Hepatocyte (in vitro differentiated cells): Measurements from ENCODE around the gene MTFP1. TPM values are rescaled to one million over a fixed set of nuclear protein-coding genes. Genes with fewer than 3 reads are reported as not detected.

Source experiments
- DNase-seq: peaks from one replicate; pipeline ENCODE4 v3.0.0-alpha.2; 2016; ENCODE audit warnings: low spot score
- H2AFZ ChIP-seq: fragments of 200-600 bp; sonication (generic); 2 replicates; pipeline ENCODE4 v1.6.0; 2016; ENCODE audit warnings: antibody characterized with exemption, mild to moderate bottlenecking
- H3K27ac ChIP-seq: fragments of 200-600 bp; sonication (generic); 2 replicates; pipeline ENCODE4 v1.5.1; 2016; ENCODE audit warnings: mild to moderate bottlenecking
- H3K27me3 ChIP-seq: fragments of 200-600 bp; sonication (generic); 2 replicates; pipeline ENCODE4 v1.6.1; 2016
- H3K36me3 ChIP-seq: fragments of 200-600 bp; sonication (generic); replicated peaks from 2 replicates; pipeline ENCODE4 v1.5.1; 2016; ENCODE audit warnings: low read depth; ENCODE audit not compliant: insufficient read depth
- H3K4me1 ChIP-seq: fragments of 200-600 bp; sonication (generic); 2 replicates; pipeline ENCODE4 v1.5.1; 2016; ENCODE audit warnings: mild to moderate bottlenecking, moderate library complexity; ENCODE audit not compliant: insufficient read depth
- H3K4me2 ChIP-seq: fragments of 200-600 bp; sonication (generic); 2 replicates; pipeline ENCODE4 v1.6.0; 2016
- H3K4me3 ChIP-seq: fragments of 200-600 bp; sonication (generic); 2 replicates; pipeline ENCODE4 v1.5.1; 2016; ENCODE audit warnings: mild to moderate bottlenecking
- H3K79me2 ChIP-seq: fragments of 200-600 bp; sonication (generic); 2 replicates; pipeline ENCODE4 v1.6.0; 2017; ENCODE audit warnings: mild to moderate bottlenecking
- H3K9me2 ChIP-seq: fragments of 200-600 bp; sonication (generic); replicated peaks from 2 replicates; pipeline ENCODE4 v1.6.0; 2017; ENCODE audit warnings: mild to moderate bottlenecking; ENCODE audit not compliant: insufficient read depth
- H3K9me3 ChIP-seq: fragments of 200-600 bp; sonication (generic); 2 replicates; pipeline ENCODE4 v1.5.1; 2016; ENCODE audit warnings: low read depth, mild to moderate bottlenecking
- H4K20me1 ChIP-seq: fragments of 200-600 bp; sonication (generic); 2 replicates; pipeline ENCODE4 v1.6.0; 2016; ENCODE audit warnings: mild to moderate bottlenecking; ENCODE audit not compliant: insufficient read depth, poor library complexity, severe bottlenecking
- CTCF ChIP-seq: fragments of 200-600 bp; sonication (generic); IDR thresholded peaks from 2 replicates; pipeline ENCODE4 v1.5.1; 2016; ENCODE audit warnings: antibody characterized with exemption, mild to moderate bottlenecking; ENCODE audit not compliant: poor library complexity
- EZH2 ChIP-seq: fragments of 200-600 bp; sonication (generic); IDR thresholded peaks from 2 replicates; pipeline ENCODE4 v1.6.1; 2016; ENCODE audit warnings: antibody characterized with exemption, mild to moderate bottlenecking, borderline replicate concordance
- EZH2phosphoT487 ChIP-seq: fragments of 200-600 bp; sonication (generic); IDR thresholded peaks from one replicate; pipeline ENCODE4 v1.6.1; 2018; ENCODE audit warnings: antibody characterized with exemption, mild to moderate bottlenecking, low read depth, moderate library complexity; ENCODE audit not compliant: unreplicated experiment, severe bottlenecking
- WGBS: methylation state at CpG from one replicate; pipeline ENCODE4 v1.1.6; 2016; ENCODE audit warnings: low lambda C conversion rate; ENCODE audit errors: missing lambda C conversion rate; 5-methylcytosine and 5-hydroxymethylcytosine counted together
- polyA plus RNA-seq: library from polyadenylated mRNA; unstranded; fragments of >200 nt; fragmentation: Nextera tagmentation; extraction: Ambion mirVana; gene quantifications from 2 replicates; pipeline ENCODE4 v1.2.1, GENCODE V29; 2016
- small RNA-seq: library from RNA; depleted of rRNA; stranded (forward); fragments of <200 nt; gene quantifications from one replicate; pipeline ENCODE3, GENCODE V24; 2014
- total RNA-seq: library from RNA; depleted of rRNA; stranded (reverse); fragments of >200 nt; gene quantifications from 2 replicates; pipeline ENCODE4 v1.2.3, GENCODE V29; 2014

Gene MTFP1
- total and polyA plus RNA-seq, 2 experiments from 2014 or later = 16.3 to 22.3 TPM

GRCh38 chr22:30474121-30474520 lies 48.6 kb downstream of the MTFP1 start:
- no peaks in the 10 kb centered on the region for H3K4me1 ChIP-seq
- no peak for DNase-seq
- no peaks in the 10 kb centered on the region for H3K9me3 ChIP-seq
- H3K27me3 ChIP-seq = peaks cover 6% of the 10 kb centered on the region
- H3K9me2 ChIP-seq = no peaks in the 10 kb centered on the region
- no peak overlapping the region for H2AFZ ChIP-seq
- no peaks in the 10 kb centered on the region for H3K36me3 ChIP-seq
- H3K4me2 ChIP-seq = no peak overlapping the region
- no peak for TF ChIP-seq EZH2phosphoT487
- no peak for TF ChIP-seq CTCF
- no peaks in the 10 kb centered on the region for H4K20me1 ChIP-seq
- H3K4me3 ChIP-seq = no peak overlapping the region
- H3K79me2 ChIP-seq = no peaks in the 10 kb centered on the region
- H3K27ac ChIP-seq = no peak overlapping the region
- 89% methylated on average over 4 of the region's 4 CpGs for WGBS

GRCh38 chr22:30474683-30475424 lies 49.3 kb downstream of the MTFP1 start:
- H3K4me2 ChIP-seq = no peak overlapping the region

More at GRCh38 chr22:30474683-30475424, 49.3 kb downstream of the MTFP1 start:
- no peaks in the 10 kb centered on the region for H4K20me1 ChIP-seq
- no peaks in the 10 kb centered on the region for H3K36me3 ChIP-seq
- no peaks in the 10 kb centered on the region for H3K79me2 ChIP-seq
- TF ChIP-seq EZH2phosphoT487 (no peak), CTCF (no peak), EZH2 (no peak)
- no peaks in the 10 kb centered on the region for H3K4me1 ChIP-seq
- no peak overlapping the region for H3K27ac ChIP-seq
- H3K9me3 ChIP-seq = no peaks in the 10 kb centered on the region
- peaks cover 6% of the 10 kb centered on the region for H3K27me3 ChIP-seq
- H2AFZ ChIP-seq = no peak overlapping the region
- 75% methylated on average over 6 of the region's 6 CpGs for WGBS
- no peaks in the 10 kb centered on the region for H3K9me2 ChIP-seq
- no peak overlapping the region for H3K4me3 ChIP-seq
- DNase-seq = no peak

Small RNA genes within 50 kb of the gene (small RNA-seq; reads per million reads assigned to genes)
- not detected for gene AC004832.3
- gene RNU6-564P = not detected

Other genes with a start within 250 kb of the MTFP1 start
- gene LIF, start 179.0 kb upstream of the MTFP1 start, total RNA-seq = 13.4 and 21.1 TPM in 2 replicates
- gene LIF, start 179.0 kb upstream of the MTFP1 start, polyA plus RNA-seq = 8.2 and 14.8 TPM in 2 replicates
- gene OSM, start 158.9 kb upstream of the MTFP1 start, total RNA-seq = 0.48 and 1.5 TPM in 2 replicates
- gene OSM, start 158.9 kb upstream of the MTFP1 start, polyA plus RNA-seq = not detected in 2 replicates
- gene CASTOR1, start 136.3 kb upstream of the MTFP1 start, total RNA-seq = 30.9 and 48.0 TPM in 2 replicates
- gene CASTOR1, start 136.3 kb upstream of the MTFP1 start, polyA plus RNA-seq = 43.5 and 53.5 TPM in 2 replicates
- 15.7 and 23.4 TPM in 2 replicates for gene TBC1D10A, start 98.8 kb upstream of the MTFP1 start, total RNA-seq
- gene TBC1D10A, start 98.8 kb upstream of the MTFP1 start, polyA plus RNA-seq = 38.7 and 39.9 TPM in 2 replicates
- 45.8 and 48.6 TPM in 2 replicates for gene SF3A1, start 68.9 kb upstream of the MTFP1 start, total RNA-seq
- 82.5 and 84.6 TPM in 2 replicates for gene SF3A1, start 68.9 kb upstream of the MTFP1 start, polyA plus RNA-seq
- gene CCDC157, start 68.8 kb upstream of the MTFP1 start, total RNA-seq = 4.1 and 5.3 TPM in 2 replicates
- gene CCDC157, start 68.8 kb upstream of the MTFP1 start, polyA plus RNA-seq = 5.4 TPM in 2 replicates
- 12.6 and 18.1 TPM in 2 replicates for gene RNF215, start 38.4 kb upstream of the MTFP1 start, total RNA-seq
- 7.2 and 10.4 TPM in 2 replicates for gene RNF215, start 38.4 kb upstream of the MTFP1 start, polyA plus RNA-seq
- 3.9 and 9.9 TPM in 2 replicates for gene SEC14L2, start 28.8 kb upstream of the MTFP1 start, total RNA-seq
- 9.0 and 10.9 TPM in 2 replicates for gene SEC14L2, start 28.8 kb upstream of the MTFP1 start, polyA plus RNA-seq
- not detected in 2 replicates for gene SEC14L3, start 46.2 kb downstream of the MTFP1 start, total RNA-seq
- not detected in 2 replicates for gene SEC14L3, start 46.2 kb downstream of the MTFP1 start, polyA plus RNA-seq
- not detected in 2 replicates for gene SEC14L4, start 79.9 kb downstream of the MTFP1 start, total RNA-seq
- gene SEC14L4, start 79.9 kb downstream of the MTFP1 start, polyA plus RNA-seq = not detected in 2 replicates
- 0.07 and 0.36 TPM in 2 replicates for gene SEC14L6, start 121.0 kb downstream of the MTFP1 start, total RNA-seq
- 0.39 TPM in 1 of 2 replicates, not detected in the other for gene SEC14L6, start 121.0 kb downstream of the MTFP1 start, polyA plus RNA-seq
- 11.4 and 13.0 TPM in 2 replicates for gene GAL3ST1, start 148.9 kb downstream of the MTFP1 start, total RNA-seq
- gene GAL3ST1, start 148.9 kb downstream of the MTFP1 start, polyA plus RNA-seq = 17.1 and 25.5 TPM in 2 replicates
- 42.4 and 45.8 TPM in 2 replicates for gene PES1, start 166.1 kb downstream of the MTFP1 start, total RNA-seq
- gene PES1, start 166.1 kb downstream of the MTFP1 start, polyA plus RNA-seq = 54.7 and 59.5 TPM in 2 replicates
- gene TCN2, start 181.4 kb downstream of the MTFP1 start, total RNA-seq = 26.2 and 28.8 TPM in 2 replicates
- 35.5 and 39.3 TPM in 2 replicates for gene TCN2, start 181.4 kb downstream of the MTFP1 start, polyA plus RNA-seq
- gene SLC35E4, start 210.0 kb downstream of the MTFP1 start, total RNA-seq = 1.4 and 3.1 TPM in 2 replicates
- gene SLC35E4, start 210.0 kb downstream of the MTFP1 start, polyA plus RNA-seq = 5.5 and 5.8 TPM in 2 replicates
- gene DUSP18, start 242.1 kb downstream of the MTFP1 start, total RNA-seq = 7.7 and 10.4 TPM in 2 replicates
- gene DUSP18, start 242.1 kb downstream of the MTFP1 start, polyA plus RNA-seq = 7.9 and 11.2 TPM in 2 replicates